Mesenchymal stem cell (in vitro differentiated cells and primary cell): ENCODE results near the gene ACE2.

Experiments
- DNase-seq: peaks from one replicate; pipeline ENCODE4 v3.0.0-alpha.2; 2013
- H2AFZ ChIP-seq: one replicate; pipeline ENCODE4 v1.6.1; 2013; ENCODE audit warnings: low read depth, mild to moderate bottlenecking, control low read depth, inconsistent platforms, low read length, moderate library complexity
- H2AK5ac ChIP-seq: 2 replicates; pipeline ENCODE4 v1.6.1; 2013; ENCODE audit warnings: low read length, moderate library complexity, mild to moderate bottlenecking, inconsistent platforms; ENCODE audit not compliant: severe bottlenecking
- H2BK120ac ChIP-seq: one replicate; pipeline ENCODE4 v1.6.1; 2013; ENCODE audit warnings: low read depth, mild to moderate bottlenecking, inconsistent platforms, low read length, moderate library complexity
- H2BK12ac ChIP-seq, 2 experiments: one replicate each; pipeline ENCODE4 v1.6.1; 2013; ENCODE audit warnings: inconsistent platforms in 2 of 2, low read length in 2 of 2, mild to moderate bottlenecking in 2 of 2, moderate library complexity in 2 of 2, control low read depth in 1 of 2
- H2BK15ac ChIP-seq: one replicate; pipeline ENCODE4 v1.6.1; 2013; ENCODE audit warnings: mild to moderate bottlenecking, low read depth, inconsistent platforms; ENCODE audit not compliant: poor library complexity, severe bottlenecking
- H2BK5ac ChIP-seq: 2 replicates; pipeline ENCODE4 v1.6.1; 2013; ENCODE audit warnings: low read depth, mild to moderate bottlenecking, low read length, control low read depth, inconsistent platforms; ENCODE audit not compliant: poor library complexity, severe bottlenecking
- H3K14ac ChIP-seq, 2 experiments: one replicate each; pipeline ENCODE4 v1.6.1; 2013; ENCODE audit warnings: inconsistent platforms in 2 of 2, low read length in 2 of 2, control low read depth in 1 of 2, mild to moderate bottlenecking in 1 of 2, moderate library complexity in 1 of 2
- H3K18ac ChIP-seq, 2 experiments: one replicate each; pipeline ENCODE4 v1.6.1; 2013; ENCODE audit warnings: inconsistent platforms in 2 of 2, low read length in 2 of 2, control low read depth in 1 of 2, low read depth in 1 of 2, mild to moderate bottlenecking in 1 of 2
- H3K23ac ChIP-seq, 2 experiments: one replicate each; pipeline ENCODE4 v1.6.1; 2013; ENCODE audit warnings: inconsistent platforms in 2 of 2, low read length in 2 of 2, mild to moderate bottlenecking in 2 of 2, moderate library complexity in 2 of 2, control low read depth in 1 of 2
- H3K27ac ChIP-seq: 2 replicates; pipeline ENCODE4 v1.5.1; 2013; ENCODE audit warnings: mild to moderate bottlenecking, moderate library complexity, low read length, control low read depth, inconsistent platforms; ENCODE audit not compliant: poor library complexity, severe bottlenecking
- H3K27me3 ChIP-seq, 2 experiments: 2 replicates each; pipeline versions ENCODE4 v1.6.1 to v1.7.0; 2013; ENCODE audit warnings: low read length in 2 of 2, mild to moderate bottlenecking in 2 of 2, moderate library complexity in 2 of 2, control low read depth in 1 of 2, inconsistent platforms in 1 of 2; ENCODE audit not compliant: control insufficient read depth in 1 of 2, insufficient read depth in 1 of 2
- H3K36me3 ChIP-seq, 2 experiments: 2 replicates each; pipeline versions ENCODE4 v1.6.1 to v1.7.0; 2013; ENCODE audit warnings: low read length in 2 of 2, control low read depth in 1 of 2, inconsistent platforms in 1 of 2, low read depth in 1 of 2, mild to moderate bottlenecking in 1 of 2; ENCODE audit not compliant: insufficient read depth in 2 of 2, control insufficient read depth in 1 of 2
- H3K4ac ChIP-seq, 2 experiments: one replicate each; pipeline ENCODE4 v1.6.1; 2013; ENCODE audit warnings: inconsistent platforms in 2 of 2, low read length in 2 of 2, mild to moderate bottlenecking in 2 of 2, moderate library complexity in 2 of 2, control low read depth in 1 of 2, low read depth in 1 of 2
- H3K4me1 ChIP-seq: 2 replicates; pipeline ENCODE4 v1.6.1; 2013; ENCODE audit warnings: low read depth, low read length, control low read depth; ENCODE audit not compliant: control insufficient read depth, insufficient read depth
- H3K4me2 ChIP-seq: 2 replicates; pipeline ENCODE4 v1.6.1; 2013; ENCODE audit warnings: low read length, mild to moderate bottlenecking, inconsistent platforms; ENCODE audit not compliant: poor library complexity, severe bottlenecking
- H3K4me3 ChIP-seq, 2 experiments: 2 replicates each; pipeline versions ENCODE4 v1.5.1 to v1.7.0; 2013; ENCODE audit warnings: low read length in 2 of 2, mild to moderate bottlenecking in 2 of 2, control low read depth in 1 of 2, low read depth in 1 of 2; ENCODE audit not compliant: insufficient read depth in 1 of 2
- H3K79me1 ChIP-seq: replicated peaks from 2 replicates; pipeline ENCODE4 v1.6.1; 2013; ENCODE audit warnings: mild to moderate bottlenecking, control low read depth, low read length, inconsistent platforms; ENCODE audit not compliant: poor library complexity, severe bottlenecking
- H3K9ac ChIP-seq: 2 replicates; pipeline ENCODE4 v1.7.0; 2013; ENCODE audit warnings: mild to moderate bottlenecking, low read length, moderate library complexity
- H3K9me3 ChIP-seq: 2 replicates; pipeline ENCODE4 v1.7.0; 2013; ENCODE audit warnings: mild to moderate bottlenecking, low read length; ENCODE audit not compliant: control insufficient read depth
- H4K8ac ChIP-seq: one replicate; pipeline ENCODE4 v1.6.1; 2013; ENCODE audit warnings: inconsistent platforms, mild to moderate bottlenecking, low read length, moderate library complexity
- H4K91ac ChIP-seq: one replicate; pipeline ENCODE4 v1.6.1; 2013; ENCODE audit warnings: mild to moderate bottlenecking, low read length, inconsistent platforms
- WGBS: methylation state at CpG from one replicate; pipeline ENCODE4 v1.1.7; 2013; ENCODE audit warnings: mixed read lengths; 5-methylcytosine and 5-hydroxymethylcytosine counted together

Gene ACE2

GRCh38 chrX:15645266-15645665 is 44.5 kb upstream of the ACE2 start:
- no peak overlapping the region for H4K91ac ChIP-seq
- H3K14ac ChIP-seq, result no peak overlapping the region
- no peak overlapping the region for H3K4me3 ChIP-seq
- H3K23ac ChIP-seq, result no peak overlapping the region
- no peak overlapping the region for H3K4ac ChIP-seq
- DNase-seq, result no peak
- no peak overlapping the region for H2BK15ac ChIP-seq
- no peak overlapping the region for H2BK120ac ChIP-seq
- 78% methylated on average over 2 of the region's 3 CpGs for WGBS
- H2AK5ac ChIP-seq, result no peak overlapping the region
- peaks cover 0 to 36% of the 10 kb centered on the region in 2 experiments for H3K27me3 ChIP-seq
- H3K4me2 ChIP-seq, result no peak overlapping the region
- H3K9me3 ChIP-seq, result no peaks in the 10 kb centered on the region
- H3K4me1 ChIP-seq, result no peaks in the 10 kb centered on the region
- H3K36me3 ChIP-seq, result no peaks in the 10 kb centered on the region
- no peak overlapping the region for H4K8ac ChIP-seq
- no peak overlapping the region for H3K9ac ChIP-seq
- H3K18ac ChIP-seq, result no peak overlapping the region
- H2BK5ac ChIP-seq, result no peak overlapping the region
- no peaks in the 10 kb centered on the region for H3K79me1 ChIP-seq
- no peak overlapping the region for H3K27ac ChIP-seq
- H2AFZ ChIP-seq, result no peak overlapping the region
- H2BK12ac ChIP-seq, result no peak overlapping the region

GRCh38 chrX:15644560-15644872 is 43.8 kb upstream of the ACE2 start:
- Histone ChIP-seq H2AK5ac (no peak overlapping the region), H2BK12ac (no peak overlapping the region), H3K4me2 (no peak overlapping the region), H2BK5ac (no peak overlapping the region), H3K9me3 (no peaks in the 10 kb centered on the region), H3K4me3 (no peak overlapping the region), H3K27ac (no peak overlapping the region), H3K14ac (no peak overlapping the region), H2AFZ (no peak overlapping the region), H3K4me1 (no peaks in the 10 kb centered on the region), H3K23ac (no peak overlapping the region), H3K4ac (no peak overlapping the region), H3K79me1 (no peaks in the 10 kb centered on the region), H4K91ac (no peak overlapping the region), H2BK120ac (no peak overlapping the region), H4K8ac (no peak overlapping the region), H3K18ac (no peak overlapping the region), H2BK15ac (no peak overlapping the region), H3K27me3 (peaks cover 0 to 33% of the 10 kb centered on the region in 2 experiments), H3K9ac (no peak overlapping the region), H3K36me3 (no peaks in the 10 kb centered on the region)
- no CpG with 5 or more reads among the region's 1 CpG for WGBS
- no peak for DNase-seq

- Histone ChIP-seq H2BK5ac (no peak overlapping the region), H3K9ac (no peak overlapping the region), H2BK15ac (no peak overlapping the region), H3K14ac (no peak overlapping the region), H3K9me3 (no peaks in the 10 kb centered on the region), H3K27me3 (peaks cover 0 to 30% of the 10 kb centered on the region in 2 experiments), H3K79me1 (no peaks in the 10 kb centered on the region), H3K4ac (no peak overlapping the region), H4K91ac (no peak overlapping the region), H3K36me3 (no peaks in the 10 kb centered on the region), H3K4me2 (no peak overlapping the region), H2AK5ac (no peak overlapping the region), H3K18ac (no peak overlapping the region), H2AFZ (no peak overlapping the region), H2BK120ac (no peak overlapping the region), H4K8ac (no peak overlapping the region), H3K23ac (no peak overlapping the region), H3K4me3 (no peak overlapping the region), H3K27ac (no peak overlapping the region), H2BK12ac (no peak overlapping the region), H3K4me1 (no peaks in the 10 kb centered on the region)
- no peak for DNase-seq
- 89% methylated on average over 5 of the region's 7 CpGs for WGBS
Measured at GRCh38 chrX:15643786-15644559, 43.2 kb upstream of the ACE2 start.

DNA sequence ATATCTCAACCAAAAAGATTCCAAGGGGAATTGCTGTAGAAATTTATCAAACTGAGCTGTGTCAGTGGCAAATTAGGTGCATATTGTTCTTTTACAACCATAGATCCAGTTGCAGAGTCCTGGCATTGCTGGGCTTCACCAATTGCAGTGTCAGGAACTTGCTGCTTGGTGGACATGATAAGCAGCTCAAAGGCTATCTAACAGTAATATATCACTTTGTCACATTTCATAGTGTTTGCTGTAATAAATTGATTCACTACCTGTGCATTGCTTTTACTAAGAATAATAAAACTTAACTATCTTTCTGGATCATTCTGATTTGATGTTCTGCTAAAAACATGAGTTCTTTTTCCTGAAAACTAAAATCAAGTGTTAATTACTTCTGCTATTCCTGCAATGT is 30.9 kb upstream of the ACE2 start:
- H3K9me3 ChIP-seq, result no peaks in the 10 kb centered on the region
- H3K9ac ChIP-seq, result no peak overlapping the region
- no peak overlapping the region for H2AFZ ChIP-seq
- H3K27ac ChIP-seq, result no peak overlapping the region
- no peak overlapping the region for H2BK5ac ChIP-seq
- H3K14ac ChIP-seq, result no peak overlapping the region
- peaks cover 0 to 45% of the 10 kb centered on the region in 2 experiments for H3K27me3 ChIP-seq
- H3K4me3 ChIP-seq, result no peak overlapping the region
- no peak overlapping the region for H2BK120ac ChIP-seq
- no peaks in the 10 kb centered on the region for H3K79me1 ChIP-seq
- no peak overlapping the region for H4K91ac ChIP-seq
- H3K4me1 ChIP-seq, result no peaks in the 10 kb centered on the region
- H2BK15ac ChIP-seq, result no peak overlapping the region
- no peak overlapping the region for H3K18ac ChIP-seq
- H3K23ac ChIP-seq, result no peak overlapping the region
- no peak overlapping the region for H3K4me2 ChIP-seq
- H2BK12ac ChIP-seq, result no peak overlapping the region
- H3K36me3 ChIP-seq, result no peaks in the 10 kb centered on the region
- no peak overlapping the region for H3K4ac ChIP-seq
- no peak overlapping the region for H2AK5ac ChIP-seq
- DNase-seq, result no peak
- no peak overlapping the region for H4K8ac ChIP-seq
